Loucy (cell line): ENCODE measurements around the gene MMP15.

ENCODE experiments used
- H2AFZ ChIP-seq: fragments of 200-600 bp; sonication (generic); 2 replicates; pipeline ENCODE4 v1.6.0; 2016; ENCODE audit warnings: antibody characterized with exemption, mild to moderate bottlenecking, low read length, moderate library complexity
- H3F3A ChIP-seq: fragments of 200-600 bp; 2 replicates; pipeline ENCODE4 v1.6.0; 2016; ENCODE audit warnings: antibody characterized with exemption, low read depth, mild to moderate bottlenecking
- H3K27me3 ChIP-seq: fragments of 200-600 bp; sonication (generic); 2 replicates; pipeline ENCODE4 v1.6.1; 2014; ENCODE audit warnings: low read length, mild to moderate bottlenecking; ENCODE audit not compliant: insufficient read depth, poor library complexity, severe bottlenecking
- H3K36me3 ChIP-seq: fragments of 200-600 bp; sonication (generic); 2 replicates; pipeline ENCODE4 v1.6.1; 2016; ENCODE audit warnings: low read length; ENCODE audit not compliant: insufficient read depth
- H3K4me1 ChIP-seq: fragments of 200-600 bp; sonication (generic); 2 replicates; pipeline ENCODE4 v1.5.1; 2014; ENCODE audit warnings: low read length, mild to moderate bottlenecking; ENCODE audit not compliant: insufficient read depth, poor library complexity, severe bottlenecking
- H3K4me2 ChIP-seq: fragments of 200-600 bp; sonication (generic); 2 replicates; pipeline ENCODE4 v1.6.0; 2014; ENCODE audit warnings: antibody characterized with exemption, low read length, low read depth, mild to moderate bottlenecking; ENCODE audit not compliant: poor library complexity, severe bottlenecking
- H3K4me3 ChIP-seq: fragments of 200-600 bp; sonication (generic); 2 replicates; pipeline ENCODE4 v1.5.1; 2014; ENCODE audit warnings: low read length, mild to moderate bottlenecking, mixed read lengths; ENCODE audit not compliant: poor library complexity, severe bottlenecking
- H3K79me2 ChIP-seq: fragments of 200-600 bp; sonication (generic); 2 replicates; pipeline ENCODE4 v1.6.1; 2014; ENCODE audit warnings: low read length; ENCODE audit not compliant: insufficient read depth
- H3K9ac ChIP-seq: fragments of 200-600 bp; sonication (generic); 2 replicates; pipeline ENCODE4 v1.6.0; 2014; ENCODE audit warnings: mild to moderate bottlenecking, low read depth, low read length, moderate library complexity; ENCODE audit not compliant: poor library complexity, severe bottlenecking
- H3K9me2 ChIP-seq: fragments of 200-600 bp; sonication (generic); replicated peaks from 2 replicates; pipeline ENCODE4 v1.6.1; 2016; ENCODE audit warnings: low read depth, low read length, mixed read lengths
- H3K9me3 ChIP-seq: fragments of 200-600 bp; sonication (generic); 2 replicates; pipeline ENCODE4 v1.6.1; 2014; ENCODE audit warnings: mild to moderate bottlenecking, antibody characterized with exemption, low read length, low read depth; ENCODE audit not compliant: insufficient read depth
- H4K20me1 ChIP-seq: fragments of 200-600 bp; sonication (generic); 2 replicates; pipeline ENCODE4 v1.6.0; 2014; ENCODE audit warnings: antibody characterized with exemption, low read length, mild to moderate bottlenecking; ENCODE audit not compliant: insufficient read depth, poor library complexity, severe bottlenecking
- EZH2phosphoT487 ChIP-seq: fragments of 200-600 bp; IDR thresholded peaks from 2 replicates; pipeline ENCODE4 v1.6.1; 2018; ENCODE audit warnings: antibody characterized with exemption, mild to moderate bottlenecking, moderate library complexity, borderline replicate concordance
- TF ChIP-seq, protein P1 (sequence below): fragments of 200-600 bp; sonication (generic); conservative IDR thresholded peaks from 2 replicates; pipeline ENCODE4 v1.5.1; 2014; ENCODE audit warnings: mild to moderate bottlenecking, antibody characterized with exemption, low read length

Gene MMP15

DNA sequence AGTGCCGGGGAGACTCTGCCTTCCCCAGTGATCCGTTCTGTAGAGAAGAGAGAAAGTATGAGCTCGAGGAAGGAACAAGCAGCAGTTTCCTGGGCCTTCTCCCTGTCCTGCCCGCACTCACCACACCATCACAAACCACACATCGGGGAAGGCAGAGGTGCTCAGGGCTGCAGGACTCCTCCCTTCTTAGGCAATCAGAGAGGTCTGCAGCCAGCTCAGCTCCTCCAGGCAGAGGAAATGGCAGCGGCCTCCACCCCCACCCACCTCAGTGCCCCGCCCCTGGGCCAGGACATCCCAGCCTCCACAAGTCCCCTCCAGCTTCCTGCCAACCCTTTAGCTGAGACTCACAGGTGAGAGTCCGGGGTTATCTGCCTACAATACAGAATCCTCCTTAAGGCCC, 27.1 kb upstream of the MMP15 start:
- Histone ChIP-seq H3K9ac (peak overlapping the region; percentile 91), H3K27me3 (no peaks in the 10 kb centered on the region), H3K4me3 (peak overlapping the region; percentile 87), H3K9me3 (no peaks in the 10 kb centered on the region), H3K36me3 (peaks cover 8% of the 10 kb centered on the region; the same call in 1 of the 2 replicates), H3K9me2 (no peaks in the 10 kb centered on the region), H2AFZ (no peak overlapping the region), H3F3A (peaks cover 2% of the 10 kb centered on the region; the same call in 1 of the 2 replicates), H3K4me1 (peaks cover 49% of the 10 kb centered on the region), H3K79me2 (peaks cover 42% of the 10 kb centered on the region; the same call in 1 of the 2 replicates), H4K20me1 (peaks cover 24% of the 10 kb centered on the region), H3K4me2 (peak overlapping the region; percentile 93)
- no peak for TF ChIP-seq EZH2phosphoT487
- TF ChIP-seq, protein P1, sequence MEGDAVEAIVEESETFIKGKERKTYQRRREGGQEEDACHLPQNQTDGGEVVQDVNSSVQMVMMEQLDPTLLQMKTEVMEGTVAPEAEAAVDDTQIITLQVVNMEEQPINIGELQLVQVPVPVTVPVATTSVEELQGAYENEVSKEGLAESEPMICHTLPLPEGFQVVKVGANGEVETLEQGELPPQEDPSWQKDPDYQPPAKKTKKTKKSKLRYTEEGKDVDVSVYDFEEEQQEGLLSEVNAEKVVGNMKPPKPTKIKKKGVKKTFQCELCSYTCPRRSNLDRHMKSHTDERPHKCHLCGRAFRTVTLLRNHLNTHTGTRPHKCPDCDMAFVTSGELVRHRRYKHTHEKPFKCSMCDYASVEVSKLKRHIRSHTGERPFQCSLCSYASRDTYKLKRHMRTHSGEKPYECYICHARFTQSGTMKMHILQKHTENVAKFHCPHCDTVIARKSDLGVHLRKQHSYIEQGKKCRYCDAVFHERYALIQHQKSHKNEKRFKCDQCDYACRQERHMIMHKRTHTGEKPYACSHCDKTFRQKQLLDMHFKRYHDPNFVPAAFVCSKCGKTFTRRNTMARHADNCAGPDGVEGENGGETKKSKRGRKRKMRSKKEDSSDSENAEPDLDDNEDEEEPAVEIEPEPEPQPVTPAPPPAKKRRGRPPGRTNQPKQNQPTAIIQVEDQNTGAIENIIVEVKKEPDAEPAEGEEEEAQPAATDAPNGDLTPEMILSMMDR: no peak

GRCh38 chr16:57998992-57999365, 26.6 kb upstream of the MMP15 start:
- no peaks in the 10 kb centered on the region for H3K27me3 ChIP-seq
- peaks cover 52% of the 10 kb centered on the region for H3K4me1 ChIP-seq
- peaks cover 42% of the 10 kb centered on the region; the same call in 1 of the 2 replicates for H3K79me2 ChIP-seq
- H2AFZ ChIP-seq: no peak overlapping the region
- H3K4me2 ChIP-seq: peak overlapping the region; percentile 93
- H3K36me3 ChIP-seq: peaks cover 8% of the 10 kb centered on the region; the same call in 1 of the 2 replicates
- H3K9ac ChIP-seq: peak overlapping the region; percentile 91
- H3K9me2 ChIP-seq: no peaks in the 10 kb centered on the region
- no peaks in the 10 kb centered on the region for H3K9me3 ChIP-seq
- H4K20me1 ChIP-seq: peaks cover 24% of the 10 kb centered on the region
- no peak for TF ChIP-seq EZH2phosphoT487
- TF ChIP-seq, protein P1: no peak
- H3K4me3 ChIP-seq: peak overlapping the region; percentile 87
- H3F3A ChIP-seq: peaks cover 2% of the 10 kb centered on the region; the same call in 1 of the 2 replicates

DNA sequence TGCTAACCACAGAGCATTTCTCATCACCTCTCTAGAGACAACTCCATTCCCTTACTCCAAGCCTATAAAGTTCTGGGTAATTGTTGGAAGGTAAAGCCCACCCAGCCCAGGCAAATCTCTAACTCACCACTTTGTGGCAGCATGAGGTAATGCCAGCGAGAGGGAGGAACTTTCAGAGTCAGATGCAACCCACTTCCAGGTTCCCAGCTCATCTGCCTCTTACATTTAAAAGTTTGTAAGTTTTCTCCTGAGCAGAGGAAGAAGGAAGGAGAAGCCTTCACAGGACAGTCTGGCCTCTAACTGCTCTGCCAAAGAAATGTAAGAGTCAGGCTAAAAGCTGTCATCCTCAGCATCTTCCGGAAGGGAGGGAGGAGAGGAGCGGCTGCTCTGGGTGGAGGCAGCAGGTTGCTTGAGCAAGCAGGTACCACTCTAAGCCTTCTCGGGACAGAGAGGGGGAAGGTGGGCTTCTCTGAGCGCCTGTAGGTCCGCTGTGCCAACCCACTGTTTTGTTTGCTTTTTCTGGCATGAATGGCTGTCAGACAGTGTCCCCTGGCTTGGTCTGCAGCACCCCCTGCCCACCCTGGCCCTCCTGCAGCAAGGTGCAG, 26.1 kb upstream of the MMP15 start:
- no peaks in the 10 kb centered on the region for H3K27me3 ChIP-seq
- H3K4me3 ChIP-seq: peak overlapping the region; percentile 87
- TF ChIP-seq, protein P1: peak; percentile 40
- no peak for TF ChIP-seq EZH2phosphoT487
- H2AFZ ChIP-seq: no peak overlapping the region
- peaks cover 2% of the 10 kb centered on the region; the same call in 1 of the 2 replicates for H3F3A ChIP-seq
- H4K20me1 ChIP-seq: peaks cover 24% of the 10 kb centered on the region
- H3K36me3 ChIP-seq: peaks cover 8% of the 10 kb centered on the region; the same call in 1 of the 2 replicates
- peaks cover 42% of the 10 kb centered on the region; the same call in 1 of the 2 replicates for H3K79me2 ChIP-seq
- peak overlapping the region; percentile 93 for H3K4me2 ChIP-seq
- peak overlapping the region; percentile 91 for H3K9ac ChIP-seq
- no peaks in the 10 kb centered on the region for H3K9me2 ChIP-seq
- H3K4me1 ChIP-seq: peaks cover 53% of the 10 kb centered on the region
- H3K9me3 ChIP-seq: no peaks in the 10 kb centered on the region
